GM12801 (cell line): ENCODE data around the gene CCT6B.

Experiments
- CTCF ChIP-seq: IDR thresholded peaks from one replicate; pipeline ENCODE4 v1.5.1; 2011; ENCODE audit warnings: control low read depth; ENCODE audit not compliant: insufficient read length; ENCODE audit errors: extremely low read depth

Gene CCT6B

GRCh38 chr17:34894964-34895363, 66.3 kb downstream of the CCT6B start:
- TF ChIP-seq CTCF = no peak

GRCh38 chr17:34892461-34893249, 68.6 kb downstream of the CCT6B start:
- no peak for TF ChIP-seq CTCF

- TF ChIP-seq CTCF = no peak
These were observed 74.4 kb downstream of the CCT6B start for GRCh38 chr17:34886831-34887230.

GRCh38 chr17:34885076-34885475, 76.2 kb downstream of the CCT6B start:
- TF ChIP-seq CTCF = no peak

GRCh38 chr17:34884597-34884996, 76.7 kb downstream of the CCT6B start:
- TF ChIP-seq CTCF = no peak

- TF ChIP-seq CTCF = no peak
These were observed 77.9 kb downstream of the CCT6B start for GRCh38 chr17:34883106-34884000.

- TF ChIP-seq CTCF = no peak
These were observed 82.1 kb downstream of the CCT6B start for GRCh38 chr17:34879146-34879545.
